HuH-7.5 (cell line): ENCODE results near the gene ITPK1.

Experiments used
- DNase-seq: peaks from one replicate; pipeline ENCODE4 v3.0.0; 2011; ENCODE audit warnings: low spot score

ITPK1 gene

GRCh38 chr14:93007225-93007997 lies 108.3 kb downstream of the ITPK1 start:
- no peak for DNase-seq

GRCh38 chr14:93006567-93007051 lies 109.1 kb downstream of the ITPK1 start:
- DNase-seq, result no peak

- no peak for DNase-seq
These were observed 109.9 kb downstream of the ITPK1 start for GRCh38 chr14:93005838-93006237.

GRCh38 chr14:93005135-93005813 lies 110.5 kb downstream of the ITPK1 start:
- DNase-seq, result no peak

DNA sequence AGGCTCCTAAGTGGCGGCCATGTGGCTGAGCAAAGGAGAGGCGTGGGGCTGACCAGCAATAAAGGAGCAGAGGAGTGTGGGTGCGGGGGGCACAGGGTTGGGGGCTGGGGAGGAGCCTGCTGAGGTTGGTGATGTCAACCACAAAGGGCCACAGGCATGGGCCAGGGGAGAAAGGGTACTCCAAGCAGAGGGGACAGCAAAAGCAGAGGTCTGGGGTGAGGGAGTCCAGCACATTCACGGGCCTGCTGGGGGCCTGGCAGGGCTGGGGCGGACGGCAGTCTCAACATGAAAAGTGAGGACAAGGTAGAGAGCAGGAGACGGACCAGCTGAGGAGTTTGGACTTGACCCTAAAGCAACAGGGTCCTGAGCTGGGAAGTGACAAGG lies 111.0 kb downstream of the ITPK1 start:
- DNase-seq, result no peak

DNA sequence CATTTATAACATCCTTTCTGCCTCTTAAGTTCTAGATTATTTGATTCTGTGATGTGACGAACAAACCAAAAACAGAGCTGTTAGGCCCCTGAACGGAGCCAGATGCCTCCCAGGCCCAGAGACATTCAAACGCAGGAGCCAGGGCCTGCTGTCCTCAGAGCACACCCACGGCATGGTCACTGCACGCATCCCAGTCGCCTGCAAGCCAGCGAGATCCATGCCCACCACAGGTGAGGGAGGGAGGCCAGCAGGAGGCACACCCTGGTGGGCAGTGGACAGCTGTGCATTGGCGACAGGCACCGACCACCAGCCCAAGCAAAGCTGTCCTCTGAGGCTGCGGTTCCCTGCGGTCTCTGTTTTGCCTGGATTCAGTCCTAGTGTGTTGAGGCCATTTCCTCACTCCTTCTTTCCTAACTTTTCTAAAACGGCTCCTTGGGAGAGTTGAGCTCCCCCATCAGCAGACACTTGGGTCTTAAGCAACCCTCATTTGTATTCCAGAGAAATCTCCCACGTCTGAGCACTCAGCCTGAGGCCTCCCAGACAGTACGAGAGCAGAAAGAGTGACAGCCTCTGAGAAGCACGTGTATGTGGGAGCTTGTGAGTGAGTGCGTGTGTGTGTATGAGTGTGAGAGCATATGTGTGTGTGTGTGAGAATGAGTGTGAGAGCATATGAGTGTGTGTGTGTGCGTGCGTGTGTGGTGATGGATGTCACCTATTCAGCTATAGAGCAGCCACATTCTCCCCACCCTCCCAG lies 111.6 kb downstream of the ITPK1 start:
- no peak for DNase-seq

DNA sequence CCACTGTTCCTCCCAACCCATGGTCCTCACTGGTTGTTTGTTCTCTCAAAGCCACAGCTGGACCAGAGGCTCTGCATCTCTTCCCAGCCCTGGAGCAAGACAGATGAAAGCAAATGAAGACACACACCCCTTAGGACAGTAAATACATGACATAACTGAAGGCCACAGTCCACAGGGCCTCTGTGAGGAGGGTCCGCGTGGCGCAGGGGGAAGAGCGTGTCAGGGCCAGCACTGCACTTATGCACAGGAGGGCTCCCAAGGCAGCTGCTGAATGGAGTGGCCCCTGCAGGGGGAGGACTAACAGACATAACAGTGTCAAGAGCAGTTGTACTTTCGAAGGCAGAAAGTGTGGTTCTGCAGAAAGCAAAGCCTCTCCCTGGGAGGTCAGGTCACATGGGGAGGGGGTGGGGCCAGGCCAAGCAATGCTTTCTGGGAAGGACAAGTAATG lies 112.8 kb downstream of the ITPK1 start:
- no peak for DNase-seq

GRCh38 chr14:93002049-93002448 lies 113.7 kb downstream of the ITPK1 start:
- DNase-seq, result no peak

DNA sequence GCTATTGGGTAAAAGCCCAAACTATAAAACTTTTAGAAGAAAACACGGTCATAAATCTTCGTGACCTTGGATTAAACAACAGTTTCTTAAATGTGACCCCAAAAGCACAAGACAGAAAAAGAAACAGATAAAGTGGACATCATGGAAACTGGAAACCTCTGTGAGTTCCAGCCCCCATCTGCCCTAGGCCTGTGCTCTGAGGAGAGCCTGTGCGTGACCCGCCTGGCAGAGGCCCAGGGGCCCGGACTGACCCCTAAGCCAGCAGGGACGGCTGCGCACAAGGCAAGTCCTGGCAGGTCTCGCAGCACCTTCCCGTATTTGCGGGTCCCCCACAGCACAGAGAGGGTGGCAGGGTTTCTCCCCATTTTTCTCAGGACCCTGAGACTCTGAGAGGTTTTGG lies 116.8 kb downstream of the ITPK1 start:
- DNase-seq, result no peak

- no peak for DNase-seq
These were observed 118.2 kb downstream of the ITPK1 start for GRCh38 chr14:92997343-92998061.

GRCh38 chr14:92995620-92996019 lies 120.1 kb downstream of the ITPK1 start:
- DNase-seq, result no peak

DNA sequence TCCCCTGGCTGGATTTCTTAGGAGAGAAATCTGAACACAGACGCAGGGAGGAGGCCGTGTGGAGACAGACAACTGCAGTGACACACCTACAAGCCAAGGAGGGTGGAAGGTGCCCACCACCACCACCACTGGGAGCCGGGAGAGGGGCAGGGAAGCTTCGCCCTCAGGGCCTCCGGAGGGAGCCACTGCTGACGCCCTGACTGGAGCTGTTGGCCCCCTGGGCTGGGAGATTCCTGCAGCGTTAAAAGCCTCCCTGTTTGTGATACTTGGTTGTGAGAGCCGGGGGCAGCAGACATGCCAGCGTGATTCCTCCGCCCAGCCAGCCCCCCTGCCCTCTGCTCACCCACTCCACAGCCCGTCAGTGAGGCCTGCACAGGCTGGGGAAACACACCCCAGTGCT lies 120.8 kb downstream of the ITPK1 start:
- no peak for DNase-seq

GRCh38 chr14:92994131-92994676 lies 121.5 kb downstream of the ITPK1 start:
- DNase-seq, result no peak

DNA sequence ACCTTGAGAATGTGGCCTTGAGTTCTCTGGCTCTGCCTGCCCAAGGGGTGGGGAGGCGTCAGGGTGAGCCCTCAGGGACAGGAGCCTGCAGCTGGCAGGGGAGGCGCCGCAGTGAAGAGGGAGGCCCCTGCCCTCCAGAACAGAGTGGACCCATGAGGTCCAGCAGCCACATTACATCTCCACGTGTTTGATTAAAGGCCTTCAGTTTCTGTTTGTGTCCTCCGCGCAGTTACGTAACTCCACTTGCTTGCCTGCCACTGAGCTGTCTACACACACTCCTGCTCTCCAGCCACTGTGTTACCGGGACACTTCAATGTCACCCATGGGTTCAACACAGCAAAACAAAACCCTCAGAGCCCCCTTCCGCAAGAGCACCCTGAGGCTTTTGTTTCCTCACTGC lies 122.4 kb downstream of the ITPK1 start:
- DNase-seq, result no peak

GRCh38 chr14:92991536-92991935 lies 124.2 kb downstream of the ITPK1 start:
- no peak for DNase-seq

DNA sequence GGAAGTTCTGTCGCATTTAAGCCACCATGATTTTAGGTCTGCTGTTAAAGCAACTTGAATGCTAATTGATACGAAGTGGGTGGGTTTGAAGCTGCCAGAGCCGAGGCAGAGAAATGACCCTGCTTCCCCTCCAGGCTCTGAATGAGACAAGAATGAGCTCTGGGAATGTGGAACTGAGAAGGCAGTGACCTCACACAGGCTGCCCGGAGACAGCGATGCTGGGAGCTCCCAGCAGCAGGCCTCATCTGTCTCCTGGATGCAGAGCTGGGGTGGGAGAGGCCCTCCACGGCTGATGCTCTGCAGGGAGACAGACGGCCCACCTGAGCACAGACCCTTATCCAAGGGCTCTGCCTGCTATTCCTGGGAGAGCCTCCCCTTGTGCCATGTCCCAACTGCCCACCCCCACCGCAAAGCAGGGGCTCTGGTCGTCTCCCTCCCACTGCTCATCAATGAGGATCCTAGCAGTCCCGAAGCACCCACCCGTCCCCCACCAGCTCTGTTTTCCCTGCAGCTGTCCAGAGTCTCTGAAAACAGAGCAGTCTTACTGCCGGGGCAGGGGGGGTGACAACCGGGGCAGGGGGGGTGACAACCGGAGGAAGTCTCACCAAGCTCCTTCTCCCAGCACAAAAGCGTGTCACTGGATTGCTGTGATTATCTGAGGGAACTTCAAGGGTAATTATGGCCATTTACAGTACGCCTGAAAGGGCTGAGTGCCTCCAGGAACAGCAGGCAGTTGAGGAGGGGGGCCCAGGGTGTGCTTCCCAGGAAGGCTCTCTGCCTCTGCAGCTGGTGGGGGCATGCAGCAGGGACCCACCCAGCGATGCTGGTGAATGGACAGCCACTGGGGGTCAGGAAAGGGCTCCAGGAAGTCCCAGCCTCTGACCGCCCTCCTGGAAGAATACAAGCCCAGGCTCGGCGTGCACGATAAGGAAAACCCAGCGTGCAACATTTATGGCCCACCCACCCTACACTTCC lies 125.0 kb downstream of the ITPK1 start:
- DNase-seq, result no peak

GRCh38 chr14:92988786-92989755 lies 126.7 kb downstream of the ITPK1 start:
- DNase-seq, result no peak

- DNase-seq, result no peak
These were observed 127.8 kb downstream of the ITPK1 start for GRCh38 chr14:92987713-92988510.
